ENCODE results near the gene RFX2.

- TF ChIP-seq ZFP3 (CRISPR knock-in tag; IDR thresholded peaks at IDR 0.05) (no peak), ZNF8 (CRISPR knock-in tag; IDR thresholded peaks at IDR 0.05) (no peak), PPARA (CRISPR knock-in tag; IDR thresholded peaks at IDR 0.05; ENCODE audit: borderline replicate concordance) (no peak), TOX (CRISPR knock-in tag; IDR thresholded peaks at IDR 0.05; ENCODE audit: borderline replicate concordance) (no peak), RARB (CRISPR knock-in tag; IDR thresholded peaks at IDR 0.05) (no peak), ZFP30 (CRISPR knock-in tag; IDR thresholded peaks at IDR 0.05) (no peak), OSR1 (CRISPR knock-in tag; IDR thresholded peaks at IDR 0.05) (no peak), ZC3H10 (CRISPR knock-in tag; IDR thresholded peaks at IDR 0.05) (no peak), CREB5 (CRISPR knock-in tag; IDR thresholded peaks at IDR 0.05; ENCODE audit: low read depth) (no peak)
- TF ChIP-seq, protein P1, sequence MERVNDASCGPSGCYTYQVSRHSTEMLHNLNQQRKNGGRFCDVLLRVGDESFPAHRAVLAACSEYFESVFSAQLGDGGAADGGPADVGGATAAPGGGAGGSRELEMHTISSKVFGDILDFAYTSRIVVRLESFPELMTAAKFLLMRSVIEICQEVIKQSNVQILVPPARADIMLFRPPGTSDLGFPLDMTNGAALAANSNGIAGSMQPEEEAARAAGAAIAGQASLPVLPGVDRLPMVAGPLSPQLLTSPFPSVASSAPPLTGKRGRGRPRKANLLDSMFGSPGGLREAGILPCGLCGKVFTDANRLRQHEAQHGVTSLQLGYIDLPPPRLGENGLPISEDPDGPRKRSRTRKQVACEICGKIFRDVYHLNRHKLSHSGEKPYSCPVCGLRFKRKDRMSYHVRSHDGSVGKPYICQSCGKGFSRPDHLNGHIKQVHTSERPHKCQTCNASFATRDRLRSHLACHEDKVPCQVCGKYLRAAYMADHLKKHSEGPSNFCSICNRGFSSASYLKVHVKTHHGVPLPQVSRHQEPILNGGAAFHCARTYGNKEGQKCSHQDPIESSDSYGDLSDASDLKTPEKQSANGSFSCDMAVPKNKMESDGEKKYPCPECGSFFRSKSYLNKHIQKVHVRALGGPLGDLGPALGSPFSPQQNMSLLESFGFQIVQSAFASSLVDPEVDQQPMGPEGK (CRISPR knock-in tag; IDR thresholded peaks at IDR 0.05; ENCODE audit: borderline replicate concordance): no peak
- TF ChIP-seq, protein P2, sequence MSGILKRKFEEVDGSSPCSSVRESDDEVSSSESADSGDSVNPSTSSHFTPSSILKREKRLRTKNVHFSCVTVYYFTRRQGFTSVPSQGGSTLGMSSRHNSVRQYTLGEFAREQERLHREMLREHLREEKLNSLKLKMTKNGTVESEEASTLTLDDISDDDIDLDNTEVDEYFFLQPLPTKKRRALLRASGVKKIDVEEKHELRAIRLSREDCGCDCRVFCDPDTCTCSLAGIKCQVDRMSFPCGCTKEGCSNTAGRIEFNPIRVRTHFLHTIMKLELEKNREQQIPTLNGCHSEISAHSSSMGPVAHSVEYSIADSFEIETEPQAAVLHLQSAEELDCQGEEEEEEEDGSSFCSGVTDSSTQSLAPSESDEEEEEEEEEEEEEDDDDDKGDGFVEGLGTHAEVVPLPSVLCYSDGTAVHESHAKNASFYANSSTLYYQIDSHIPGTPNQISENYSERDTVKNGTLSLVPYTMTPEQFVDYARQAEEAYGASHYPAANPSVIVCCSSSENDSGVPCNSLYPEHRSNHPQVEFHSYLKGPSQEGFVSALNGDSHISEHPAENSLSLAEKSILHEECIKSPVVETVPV (CRISPR knock-in tag; IDR thresholded peaks at IDR 0.05): no peak
These were observed 19.7 kb downstream of the RFX2 start for GRCh38 chr19:6090634-6091033.
